HEK293T (cell line): Measurements from ENCODE around the gene NEK6.

Experiments
- CTCF ChIA-PET: fragments of 350-600 bp; formaldehyde crosslinking; extraction: SDS; loops from one replicate; lab custom pipeline; 2021; ENCODE audit warnings: antibody characterized with exemption, inconsistent platforms; lab: Yijun Ruan, JAX
- POLR2A ChIA-PET: fragments of 350-600 bp; formaldehyde crosslinking; extraction: SDS; loops from one replicate; lab custom pipeline; 2020; ENCODE audit warnings: antibody characterized with exemption, inconsistent platforms; lab: Yijun Ruan, JAX
- DNase-seq: peaks from one replicate; pipeline ENCODE4 v3.0.0; 2012; ENCODE audit warnings: mixed read lengths; ENCODE audit errors: extremely low spot score
- ARNT ChIP-seq: fragments of 450-650 bp; IDR thresholded peaks from 2 replicates; pipeline ENCODE4 v1.6.1; 2017; ENCODE audit warnings: mild to moderate bottlenecking
- BHLHE40 ChIP-seq: fragments of 450-650 bp; IDR thresholded peaks from 2 replicates; pipeline ENCODE4 v1.6.1; 2016; ENCODE audit warnings: mild to moderate bottlenecking, moderate library complexity, borderline replicate concordance
- CTBP1 ChIP-seq: fragments of 450-650 bp; IDR thresholded peaks from 2 replicates; pipeline ENCODE4 v1.6.1; 2016; ENCODE audit warnings: borderline replicate concordance
- ELF4 ChIP-seq: fragments of 450-650 bp; IDR thresholded peaks from 2 replicates; pipeline ENCODE4 v1.6.1; 2017; ENCODE audit warnings: antibody characterized with exemption
- FOXA1 ChIP-seq: fragments of 450-650 bp; IDR thresholded peaks from 2 replicates; pipeline ENCODE4 v1.6.1; 2016; ENCODE audit warnings: mild to moderate bottlenecking
- FOXK2 ChIP-seq: fragments of 450-650 bp; IDR thresholded peaks from 2 replicates; pipeline ENCODE4 v1.6.1; 2016; ENCODE audit warnings: mild to moderate bottlenecking
- FOXM1 ChIP-seq: fragments of 450-650 bp; IDR thresholded peaks from 2 replicates; pipeline ENCODE4 v1.6.1; 2017; ENCODE audit warnings: mild to moderate bottlenecking, borderline replicate concordance
- HDGF ChIP-seq: fragments of 450-650 bp; IDR thresholded peaks from 2 replicates; pipeline ENCODE4 v1.6.1; 2017; ENCODE audit warnings: antibody characterized with exemption, borderline replicate concordance
- L3MBTL2 ChIP-seq: fragments of 450-650 bp; conservative IDR thresholded peaks from 2 replicates; pipeline ENCODE4 v1.6.1; 2016; ENCODE audit warnings: mild to moderate bottlenecking
- LEF1 ChIP-seq: fragments of 450-650 bp; IDR thresholded peaks from 2 replicates; pipeline ENCODE4 v1.6.1; 2017; ENCODE audit warnings: mild to moderate bottlenecking, borderline replicate concordance
- NFRKB ChIP-seq: fragments of 450-650 bp; IDR thresholded peaks from 2 replicates; pipeline ENCODE4 v1.6.1; 2016; ENCODE audit warnings: mild to moderate bottlenecking, moderate library complexity
- SP1 ChIP-seq: fragments of 450-650 bp; IDR thresholded peaks from 2 replicates; pipeline ENCODE4 v1.6.1; 2017
- SUZ12 ChIP-seq: fragments of 450-650 bp; IDR thresholded peaks from 2 replicates; pipeline ENCODE4 v1.6.1; 2016; ENCODE audit warnings: mild to moderate bottlenecking
- TARDBP ChIP-seq: fragments of 450-650 bp; IDR thresholded peaks from 2 replicates; pipeline ENCODE4 v1.6.1; 2016
- ZNF384 ChIP-seq: fragments of 450-650 bp; IDR thresholded peaks from 2 replicates; pipeline ENCODE4 v1.6.1; 2016
- TF ChIP-seq, protein P1 (sequence below): fragments of 450-650 bp; IDR thresholded peaks from 2 replicates; pipeline ENCODE4 v1.6.1; 2016

Gene NEK6

GRCh38 chr9:124213396-124213795 lies 44.4 kb upstream of the NEK6 start:
- ChIA-PET POLR2A (no interaction called here), CTCF (no interaction called here)
- TF ChIP-seq FOXA1 (no peak), TARDBP (no peak), SP1 (no peak), ARNT (no peak), FOXM1 (no peak), SUZ12 (no peak), LEF1 (no peak)
- TF ChIP-seq, protein P1, sequence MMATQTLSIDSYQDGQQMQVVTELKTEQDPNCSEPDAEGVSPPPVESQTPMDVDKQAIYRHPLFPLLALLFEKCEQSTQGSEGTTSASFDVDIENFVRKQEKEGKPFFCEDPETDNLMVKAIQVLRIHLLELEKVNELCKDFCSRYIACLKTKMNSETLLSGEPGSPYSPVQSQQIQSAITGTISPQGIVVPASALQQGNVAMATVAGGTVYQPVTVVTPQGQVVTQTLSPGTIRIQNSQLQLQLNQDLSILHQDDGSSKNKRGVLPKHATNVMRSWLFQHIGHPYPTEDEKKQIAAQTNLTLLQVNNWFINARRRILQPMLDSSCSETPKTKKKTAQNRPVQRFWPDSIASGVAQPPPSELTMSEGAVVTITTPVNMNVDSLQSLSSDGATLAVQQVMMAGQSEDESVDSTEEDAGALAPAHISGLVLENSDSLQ: no peak
- DNase-seq: no peak

GRCh38 chr9:124214116-124214515 lies 43.6 kb upstream of the NEK6 start:
- DNase-seq: no peak
- TF ChIP-seq FOXA1: no peak
- TF ChIP-seq LEF1: no peak
- no peak for TF ChIP-seq ZNF384
- TF ChIP-seq CTBP1: no peak
- no peak for TF ChIP-seq NFRKB
- POLR2A ChIA-PET: no interaction called here
- CTCF ChIA-PET: no interaction called here

GRCh38 chr9:124214596-124215367 lies 43.0 kb upstream of the NEK6 start:
- ChIA-PET POLR2A (no interaction called here), CTCF (no interaction called here)
- TF ChIP-seq, protein P1: no peak
- TF ChIP-seq SP1 (no peak), CTBP1 (no peak), ELF4 (no peak), FOXA1 (no peak), LEF1 (no peak), ARNT (no peak), BHLHE40 (no peak), ZNF384 (no peak), NFRKB (no peak)
- no peak for DNase-seq

- ChIA-PET CTCF (no interaction called here), POLR2A (no interaction called here)
Measured at GRCh38 chr9:124215368-124215910, 42.3 kb upstream of the NEK6 start.

DNA sequence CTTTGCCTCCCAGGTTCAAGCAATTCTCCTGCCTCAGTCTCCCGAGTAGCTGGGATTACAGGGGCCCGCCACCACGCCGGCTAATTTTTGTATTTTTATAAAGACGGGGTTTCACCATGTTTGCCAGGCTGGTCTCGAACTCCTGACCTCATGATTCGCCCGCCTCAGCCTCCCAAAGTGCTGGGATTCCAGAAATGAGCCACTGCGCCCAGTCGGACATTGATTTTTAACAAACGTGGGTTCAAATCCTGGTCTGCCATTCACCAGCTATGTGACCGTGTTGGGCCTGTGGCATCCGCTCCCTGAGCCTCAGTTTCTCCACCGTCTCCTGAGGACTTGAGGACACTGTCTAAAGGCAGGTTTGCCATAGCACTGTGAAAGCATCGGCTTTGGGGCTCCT lies 41.8 kb upstream of the NEK6 start:
- CTCF ChIA-PET: no interaction called here
- TF ChIP-seq, protein P1: no peak
- TF ChIP-seq FOXM1 (no peak), TARDBP (no peak), ZNF384 (no peak), CTBP1 (no peak), ARNT (no peak), ELF4 (no peak), BHLHE40 (no peak), LEF1 (no peak), FOXK2 (no peak), NFRKB (no peak), L3MBTL2 (no peak), SUZ12 (no peak), FOXA1 (no peak), HDGF (no peak), SP1 (no peak)

More at GRCh38 chr9:124215368-124215910, 42.3 kb upstream of the NEK6 start:
- no peak for TF ChIP-seq BHLHE40
- TF ChIP-seq L3MBTL2: no peak
- TF ChIP-seq LEF1: no peak
- TF ChIP-seq, protein P1: no peak
- TF ChIP-seq CTBP1: no peak
- no peak for TF ChIP-seq SP1
- TF ChIP-seq FOXM1: no peak
- TF ChIP-seq FOXK2: no peak
- TF ChIP-seq TARDBP: no peak
- TF ChIP-seq ZNF384: no peak
- TF ChIP-seq ELF4: no peak
- TF ChIP-seq ARNT: no peak
- no peak for TF ChIP-seq SUZ12
- TF ChIP-seq FOXA1: no peak
- no peak for TF ChIP-seq NFRKB
- no peak for DNase-seq

More for the DNA sequence above, 41.8 kb upstream of the NEK6 start:
- no peak for DNase-seq
- POLR2A ChIA-PET: no interaction called here
